SHP77 treated with DMSO at 0.1 percent for 48 hours (cell line): ENCODE data around the gene C15orf39.
A peak's percentile ranks its signal among the peaks of the same experiment; 100 is the strongest.

ENCODE experiments used
- DNase-seq: peaks from one replicate; lab custom pipeline; 2025; lab: John Stamatoyannopoulos, UW

The C15orf39 gene

DNA sequence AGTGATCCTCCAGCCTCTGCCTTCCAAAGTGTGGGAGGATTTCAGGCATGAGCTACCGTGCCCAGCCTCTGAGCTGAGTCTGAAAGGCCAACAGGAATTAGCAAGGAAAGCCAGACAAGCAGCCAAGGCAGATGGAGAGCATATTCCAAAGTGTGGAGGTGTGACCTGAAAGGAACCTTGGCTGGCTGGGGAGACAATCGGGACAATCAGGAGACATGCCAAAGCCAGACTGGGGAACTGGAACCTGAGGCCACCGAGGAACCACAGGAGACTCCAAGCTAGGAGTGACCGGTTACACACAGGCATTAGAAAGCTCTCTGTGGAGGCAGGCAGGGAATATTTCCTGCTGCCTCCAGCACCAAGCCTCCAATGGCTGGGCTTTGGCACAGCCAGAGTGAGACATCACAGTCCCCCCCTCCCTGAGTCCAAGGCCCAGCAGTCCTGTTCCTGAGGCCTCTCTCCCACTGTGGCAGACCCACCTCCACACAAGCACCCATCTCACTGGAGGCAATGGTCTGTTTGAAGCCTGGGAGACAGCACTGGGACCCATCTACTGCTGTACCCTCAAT lies 4.5 kb upstream of the C15orf39 start:
- DNase-seq = no peak

DNA sequence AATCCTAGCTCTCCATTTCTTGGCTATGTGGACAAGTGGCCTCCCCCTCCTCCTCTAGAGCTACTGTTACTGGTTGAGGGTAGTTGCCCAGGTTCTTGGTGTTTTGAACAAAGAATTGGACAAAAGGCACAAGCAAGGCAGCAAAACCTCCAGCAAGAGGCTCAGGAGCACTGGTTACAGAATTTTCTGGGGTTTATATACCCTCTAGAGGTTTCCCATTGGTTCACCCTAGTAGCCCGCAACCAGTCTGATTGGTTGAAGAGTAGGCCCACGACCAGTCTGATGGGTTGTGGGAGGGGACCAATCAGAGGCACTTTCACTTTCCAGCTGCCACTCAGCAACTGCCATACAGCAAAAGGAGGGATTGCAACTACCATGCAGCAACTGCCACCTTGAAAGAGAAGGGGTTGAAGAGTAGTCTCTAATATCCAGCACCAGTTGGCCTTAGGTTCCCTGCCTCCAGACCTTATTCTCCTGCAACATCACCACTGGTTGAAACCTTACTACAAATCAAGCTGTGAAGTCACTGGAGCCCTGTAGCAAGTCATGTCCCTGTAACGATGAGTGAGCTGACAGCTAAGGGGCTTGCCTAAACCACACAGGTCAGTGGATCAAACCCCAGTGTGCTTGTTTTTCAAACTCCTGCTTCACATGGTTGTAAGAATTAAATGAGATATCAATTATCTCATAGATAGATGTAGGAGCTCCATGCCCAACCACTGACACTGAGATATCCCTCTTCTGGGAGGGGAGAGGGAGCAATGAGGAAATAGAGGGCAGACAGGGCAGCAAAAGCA lies 2.9 kb upstream of the C15orf39 start:
- peak; percentile 93 for DNase-seq

DNA sequence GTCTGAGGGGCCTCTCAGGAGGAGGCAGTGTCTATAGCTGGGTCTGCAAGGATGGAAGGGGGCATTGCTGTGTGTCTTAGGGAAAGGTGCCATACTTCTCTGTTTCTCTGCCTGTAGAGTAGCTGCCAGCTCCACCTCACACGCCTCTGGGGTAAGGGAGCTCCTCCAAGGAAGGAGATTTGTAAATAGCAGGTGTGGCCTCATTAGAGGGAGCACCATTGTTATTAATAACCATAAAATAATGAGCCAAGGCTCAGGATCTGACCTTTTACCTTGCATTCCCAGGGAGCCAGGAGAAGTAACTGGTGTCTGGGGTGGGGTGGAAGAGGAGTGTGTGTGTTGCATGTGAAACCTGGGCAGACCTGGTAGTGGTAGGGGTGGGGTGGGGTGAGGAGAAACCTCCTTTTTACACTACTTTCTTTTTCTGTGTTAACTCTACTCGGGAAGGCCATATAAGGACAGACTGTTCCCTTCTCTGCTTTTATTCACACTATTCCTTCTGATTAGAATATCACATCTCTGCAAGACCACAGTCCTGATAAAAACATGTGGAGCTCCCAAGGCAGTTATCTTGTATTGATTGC lies 2.2 kb upstream of the C15orf39 start:
- DNase-seq = no peak

DNA sequence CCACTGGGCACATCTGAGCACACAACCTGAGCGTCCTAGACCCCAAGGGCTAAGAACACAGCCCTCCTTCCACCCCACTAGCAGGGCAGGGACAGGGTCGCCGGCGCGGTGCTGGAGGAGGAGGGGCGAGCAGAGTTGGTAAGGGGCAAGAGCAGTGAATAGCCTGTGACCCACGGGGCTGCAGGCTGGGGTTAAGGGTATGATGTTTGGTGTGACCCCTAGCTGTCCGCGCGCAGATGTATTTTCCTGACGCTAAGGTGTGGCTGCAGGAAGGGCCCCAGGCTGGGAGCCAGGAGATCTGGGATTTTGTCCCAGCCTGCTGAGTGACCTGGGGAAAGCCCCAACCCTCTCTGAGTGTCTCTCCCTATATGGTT lies 1.3 kb upstream of the C15orf39 start:
- DNase-seq = no peak

DNA sequence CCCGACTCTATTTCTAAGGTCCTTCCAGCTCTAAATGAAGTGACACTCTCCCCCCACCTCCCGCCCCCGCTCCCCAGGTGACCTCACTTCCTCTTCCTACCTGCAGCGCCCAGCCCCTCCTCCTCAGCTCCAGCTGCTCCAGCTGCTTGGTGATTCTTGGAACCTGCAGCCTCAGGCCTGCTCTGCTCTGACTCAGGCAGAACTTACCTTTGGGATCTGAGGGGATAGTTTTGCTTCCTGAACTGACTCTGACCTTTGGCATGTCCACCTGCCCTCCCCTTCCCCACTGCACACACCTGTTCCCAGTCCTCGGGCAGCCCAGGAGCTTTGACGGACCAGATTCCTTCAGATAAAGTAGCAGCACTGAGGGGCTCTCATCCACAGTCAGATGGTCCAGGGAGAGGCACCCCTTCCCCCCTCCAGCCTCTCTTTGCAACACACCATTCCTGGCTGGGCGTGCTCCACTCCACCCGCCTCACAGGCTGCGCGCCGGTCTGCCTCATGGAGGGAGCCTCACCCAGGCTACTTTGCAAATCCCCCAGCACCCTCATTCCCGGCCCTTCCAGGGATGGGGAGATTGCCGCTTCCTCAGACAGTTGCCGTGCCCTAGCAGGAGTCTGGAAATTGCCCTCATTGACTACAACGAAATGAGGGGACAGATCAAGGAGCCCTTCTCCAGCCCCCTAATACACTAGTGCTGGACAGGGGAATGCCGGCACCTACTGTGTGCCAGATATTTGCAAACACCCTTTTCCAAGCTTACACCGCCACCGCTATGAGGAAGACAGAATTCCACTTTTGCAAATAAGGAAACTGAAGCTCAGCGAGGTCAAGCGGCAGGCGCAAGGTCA lies 692 bp upstream of the C15orf39 start:
- no peak for DNase-seq

DNA sequence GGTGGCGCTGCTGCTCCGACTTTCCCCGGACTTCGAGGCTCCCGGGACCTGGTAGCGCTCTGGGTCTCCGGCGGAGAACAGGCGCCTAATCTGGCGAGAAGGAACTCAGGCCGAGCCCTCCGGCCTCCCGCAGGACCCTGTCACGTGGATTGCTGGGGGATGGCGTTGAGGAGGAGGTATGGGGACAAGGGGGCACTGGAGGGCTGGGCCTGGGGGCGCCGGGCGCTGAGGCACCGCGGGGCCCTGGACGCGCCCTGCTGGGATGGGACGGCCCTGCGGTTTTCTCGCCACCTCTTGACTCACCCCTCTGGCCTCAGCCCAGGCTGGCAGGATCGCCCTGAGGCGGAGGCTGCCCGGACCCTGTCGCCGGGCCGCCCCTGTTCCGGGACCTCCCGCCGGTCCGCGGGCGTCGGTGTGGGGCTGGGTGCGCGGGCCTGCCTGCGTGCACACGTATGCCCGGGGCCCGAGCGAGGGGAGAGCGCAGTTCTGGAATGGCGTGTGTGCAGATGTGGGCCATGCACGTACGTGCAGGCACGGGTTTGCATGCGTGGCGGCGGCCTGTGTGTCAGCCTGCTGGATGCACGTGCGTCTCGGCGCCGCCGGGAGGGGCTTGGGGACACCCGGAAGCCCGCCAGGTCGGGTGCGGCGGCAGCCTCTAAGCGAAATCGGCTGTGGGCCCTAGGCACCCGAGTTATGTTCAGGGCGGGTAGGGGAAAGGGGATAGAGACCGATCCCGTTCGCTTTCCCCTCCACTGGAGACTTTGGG lies 752 bp downstream of the C15orf39 start:
- no peak for DNase-seq

DNA sequence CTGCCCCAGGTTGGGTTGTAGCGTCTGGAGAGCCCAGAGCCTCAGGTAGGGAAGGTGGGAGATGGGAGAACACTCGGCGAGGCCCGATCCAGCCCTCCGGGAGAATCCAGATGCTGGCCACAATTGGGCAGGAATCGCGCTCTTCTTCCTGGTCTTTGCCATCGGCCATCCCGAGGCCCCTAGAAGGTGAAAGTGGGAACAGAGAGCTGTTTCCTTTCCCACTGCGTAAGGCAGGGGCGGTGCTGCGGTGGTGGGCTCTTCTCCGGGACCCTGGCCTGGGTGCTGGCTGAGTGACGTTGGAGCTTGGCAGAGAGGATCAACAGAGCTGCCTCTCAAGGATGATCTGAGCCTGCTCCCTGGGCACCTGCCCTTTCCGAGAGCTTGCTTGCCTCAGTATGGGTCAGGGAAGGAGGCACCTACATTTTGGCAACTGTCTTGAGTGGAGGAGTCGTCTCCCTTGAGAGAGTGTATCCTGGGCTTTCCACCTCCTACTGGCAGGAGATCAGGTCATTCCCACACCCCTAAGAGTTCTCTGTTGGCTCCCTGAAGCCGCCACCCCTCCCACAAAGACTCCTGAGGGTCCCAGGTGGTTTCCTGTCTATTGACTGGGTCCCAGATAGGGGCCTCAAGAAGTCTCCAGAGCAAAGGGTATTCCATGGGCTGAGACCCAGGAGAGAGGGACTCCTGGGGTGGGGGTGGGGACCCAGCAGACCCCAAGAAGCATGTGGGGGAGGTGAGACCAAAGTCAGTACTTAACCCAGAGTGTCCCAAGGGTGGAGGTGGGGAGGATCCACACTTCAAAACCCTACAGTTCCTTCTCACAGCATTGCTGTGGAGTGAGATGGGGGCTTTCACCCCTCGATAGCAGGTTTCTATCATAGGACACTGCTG lies 1.6 kb downstream of the C15orf39 start:
- DNase-seq = no peak

DNA sequence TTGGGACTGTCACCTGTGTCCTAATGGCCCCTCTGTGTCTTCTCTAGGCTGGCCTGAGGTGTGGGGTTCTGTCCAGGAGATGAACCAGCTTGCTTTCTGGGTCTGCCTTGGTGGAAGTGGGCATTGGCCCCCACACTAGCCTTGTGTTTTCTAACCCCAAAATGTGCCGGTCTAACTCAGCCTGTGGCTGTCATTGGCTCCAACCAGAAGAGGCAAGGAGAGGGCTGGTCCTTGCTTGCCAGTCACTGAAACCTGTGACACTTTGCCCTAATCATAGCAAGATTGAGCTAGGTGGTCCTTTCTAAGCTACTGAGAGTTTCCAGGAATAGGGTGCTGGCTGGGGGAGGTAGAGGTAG lies 2.2 kb downstream of the C15orf39 start:
- DNase-seq = no peak

DNA sequence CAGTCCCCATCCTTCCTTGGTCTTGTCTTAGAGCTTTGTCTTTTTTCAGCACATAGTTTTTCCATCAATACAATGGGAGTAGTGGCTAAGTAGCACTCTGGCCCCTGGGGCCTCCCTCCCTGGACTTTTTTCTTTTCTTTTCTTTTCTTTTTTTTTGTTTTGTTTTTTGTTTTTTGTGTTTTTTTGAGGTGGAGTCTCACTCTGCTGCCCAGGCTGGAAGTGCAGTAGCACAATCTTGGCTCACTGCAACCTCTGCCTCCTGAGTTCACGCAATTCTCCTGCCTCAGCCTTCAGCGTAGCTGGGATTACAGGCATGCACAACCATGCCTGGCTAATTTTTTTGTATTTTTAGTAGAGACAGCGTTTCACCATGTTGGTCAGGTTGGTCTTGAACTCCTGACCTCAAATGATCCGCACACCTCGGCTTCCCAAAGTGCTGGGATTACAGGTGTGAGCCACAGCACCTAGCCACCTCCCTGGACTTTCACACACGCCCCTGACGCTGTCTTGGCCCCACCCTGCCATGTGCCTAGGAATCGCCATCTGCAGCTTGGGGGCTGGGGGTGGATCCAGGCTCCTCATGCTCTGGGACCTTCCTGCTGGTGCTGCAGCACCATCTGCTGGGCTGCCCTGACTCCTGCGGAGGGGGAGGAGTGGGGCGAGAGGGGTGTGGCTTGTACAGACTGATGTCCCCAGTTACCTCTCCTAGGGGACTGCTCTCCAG lies 2.8 kb downstream of the C15orf39 start:
- DNase-seq = peak; percentile 80

DNA sequence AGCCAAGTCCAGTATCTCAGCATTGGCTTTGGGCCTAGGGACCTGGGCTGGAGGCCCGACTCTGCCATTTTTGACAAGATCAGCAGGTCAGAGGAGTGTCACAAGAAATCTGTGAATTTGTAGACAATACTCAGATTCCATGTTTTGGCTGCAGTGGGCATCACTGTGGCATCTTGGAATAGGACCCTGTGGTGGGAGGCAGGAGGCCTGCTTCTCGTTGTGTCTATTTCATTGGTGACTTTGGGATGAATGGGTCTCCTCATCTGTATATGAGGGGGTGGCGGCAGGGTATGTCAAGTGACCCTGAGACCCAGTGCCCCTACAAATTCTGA lies 3.3 kb downstream of the C15orf39 start:
- no peak for DNase-seq

DNA sequence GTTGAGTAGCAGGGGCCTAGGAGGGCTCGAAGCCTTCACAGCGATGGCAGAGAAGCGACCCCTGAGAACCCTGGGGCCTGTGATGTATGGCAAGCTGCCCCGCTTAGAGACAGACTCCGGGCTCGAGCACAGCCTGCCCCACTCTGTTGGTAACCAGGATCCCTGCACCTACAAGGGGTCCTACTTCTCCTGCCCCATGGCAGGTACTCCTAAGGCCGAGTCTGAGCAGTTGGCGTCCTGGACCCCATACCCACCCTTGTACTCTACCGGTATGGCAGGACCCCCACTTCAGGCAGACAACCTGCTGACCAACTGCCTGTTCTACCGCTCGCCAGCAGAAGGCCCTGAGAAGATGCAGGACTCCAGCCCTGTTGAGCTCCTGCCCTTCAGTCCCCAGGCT lies 4.3 kb downstream of the C15orf39 start:
- no peak for DNase-seq

DNA sequence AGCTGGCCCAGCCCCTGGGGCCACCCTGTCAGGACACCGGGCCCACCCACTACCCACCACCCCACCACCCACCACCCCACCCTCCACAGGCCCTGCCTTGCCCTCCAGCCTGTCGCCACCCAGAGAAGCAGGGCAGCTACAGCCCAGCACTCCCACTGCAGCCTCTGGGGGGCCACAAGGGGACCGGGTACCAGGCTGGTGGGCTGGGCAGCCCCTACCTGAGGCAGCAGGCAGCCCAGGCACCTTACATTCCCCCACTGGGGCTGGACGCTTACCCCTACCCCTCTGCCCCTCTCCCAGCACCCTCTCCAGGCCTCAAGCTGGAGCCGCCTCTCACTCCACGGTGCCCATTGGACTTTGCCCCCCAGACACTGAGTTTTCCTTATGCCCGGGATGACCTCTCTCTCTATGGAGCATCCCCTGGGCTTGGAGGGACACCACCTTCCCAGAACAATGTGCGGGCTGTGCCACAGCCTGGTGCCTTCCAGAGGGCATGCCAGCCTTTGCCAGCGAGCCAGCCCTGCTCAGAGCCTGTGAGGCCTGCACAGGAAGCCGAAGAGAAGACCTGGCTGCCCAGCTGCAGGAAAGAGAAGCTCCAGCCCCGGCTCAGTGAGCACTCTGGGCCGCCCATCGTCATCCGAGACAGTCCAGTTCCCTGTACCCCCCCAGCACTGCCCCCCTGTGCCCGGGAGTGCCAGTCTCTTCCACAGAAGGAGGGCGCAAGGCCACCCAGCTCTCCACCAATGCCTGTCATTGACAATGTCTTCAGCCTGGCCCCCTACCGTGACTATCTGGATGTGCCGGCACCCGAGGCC lies 5.3 kb downstream of the C15orf39 start:
- no peak for DNase-seq

DNA sequence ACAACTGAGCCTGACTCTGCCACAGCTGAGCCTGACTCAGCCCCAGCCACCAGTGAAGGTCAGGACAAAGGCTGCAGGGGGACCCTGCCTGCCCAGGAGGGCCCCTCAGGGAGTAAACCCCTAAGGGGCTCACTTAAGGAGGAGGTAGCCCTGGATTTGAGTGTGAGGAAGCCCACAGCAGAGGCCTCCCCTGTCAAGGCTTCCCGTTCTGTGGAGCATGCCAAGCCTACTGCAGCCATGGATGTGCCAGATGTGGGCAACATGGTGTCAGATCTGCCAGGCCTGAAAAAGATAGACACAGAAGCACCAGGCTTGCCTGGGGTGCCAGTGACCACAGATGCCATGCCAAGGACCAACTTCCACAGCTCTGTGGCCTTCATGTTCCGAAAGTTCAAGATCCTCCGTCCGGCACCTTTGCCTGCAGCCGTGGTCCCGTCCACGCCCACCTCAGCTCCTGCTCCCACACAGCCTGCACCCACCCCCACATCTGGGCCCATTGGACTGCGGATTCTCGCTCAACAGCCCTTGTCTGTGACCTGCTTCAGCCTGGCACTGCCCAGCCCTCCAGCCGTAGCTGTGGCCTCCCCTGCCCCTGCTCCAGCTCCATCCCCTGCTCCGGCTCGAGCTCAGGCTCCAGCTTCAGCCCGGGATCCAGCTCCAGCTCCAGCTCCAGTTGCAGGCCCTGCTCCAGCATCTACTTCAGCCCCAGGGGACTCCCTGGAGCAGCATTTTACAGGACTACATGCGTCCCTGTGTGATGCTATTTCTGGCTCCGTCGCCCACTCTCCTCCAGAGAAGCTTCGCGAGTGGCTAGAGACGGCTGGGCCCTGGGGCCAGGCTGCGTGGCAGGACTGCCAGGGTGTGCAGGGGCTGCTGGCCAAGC lies 6.2 kb downstream of the C15orf39 start:
- DNase-seq = no peak

DNA sequence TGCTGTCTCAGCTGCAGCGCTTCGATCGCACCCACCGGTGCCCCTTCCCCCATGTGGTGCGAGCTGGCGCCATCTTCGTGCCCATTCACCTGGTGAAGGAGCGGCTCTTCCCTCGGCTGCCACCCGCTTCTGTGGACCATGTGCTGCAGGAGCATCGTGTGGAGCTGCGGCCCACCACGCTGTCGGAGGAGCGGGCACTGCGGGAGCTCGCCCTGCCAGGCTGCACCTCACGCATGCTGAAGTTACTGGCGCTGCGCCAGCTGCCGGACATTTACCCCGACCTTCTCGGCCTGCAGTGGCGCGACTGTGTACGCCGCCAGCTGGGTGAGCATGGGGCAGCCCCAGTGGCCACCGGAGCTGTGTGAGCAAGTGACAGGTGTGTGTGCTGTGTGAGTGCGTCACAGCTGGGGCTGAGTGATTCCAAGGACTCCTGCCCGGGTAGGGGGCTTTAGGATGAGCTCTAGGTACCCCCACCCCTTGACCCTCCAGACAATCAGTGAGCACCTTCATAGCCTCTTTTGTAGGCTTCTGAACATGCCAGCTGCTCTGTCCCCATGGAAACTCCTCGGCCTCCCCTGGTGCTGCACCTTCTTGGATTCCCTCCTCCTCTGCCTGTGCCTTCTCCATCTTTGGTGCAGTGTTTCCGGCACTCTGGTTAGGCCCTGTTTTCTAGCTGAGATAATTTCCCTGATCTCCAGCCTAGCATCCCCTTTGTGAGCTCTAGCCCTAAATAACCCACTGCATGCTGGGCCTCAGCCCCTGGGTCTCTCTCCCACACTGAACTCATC lies 7.0 kb downstream of the C15orf39 start:
- no peak for DNase-seq

DNA sequence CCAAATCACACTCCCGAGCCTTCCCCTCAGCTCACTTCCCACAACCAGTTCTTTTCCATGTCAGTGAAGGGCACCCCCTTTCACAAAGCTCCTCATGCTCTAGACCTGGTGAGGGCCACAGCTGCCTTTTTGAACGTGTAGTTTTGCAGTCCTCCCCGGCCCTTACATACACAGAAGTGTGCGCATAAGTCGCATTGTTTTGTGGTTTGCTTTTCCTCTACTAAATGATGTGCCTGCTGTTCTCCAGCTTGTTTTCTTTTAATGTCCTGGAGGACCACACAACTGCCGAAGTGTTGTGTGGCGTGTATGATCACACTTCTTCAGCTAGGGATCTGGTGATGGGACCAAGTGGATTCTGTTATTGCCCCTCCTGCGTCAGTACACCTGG lies 7.6 kb downstream of the C15orf39 start:
- no peak for DNase-seq

DNA sequence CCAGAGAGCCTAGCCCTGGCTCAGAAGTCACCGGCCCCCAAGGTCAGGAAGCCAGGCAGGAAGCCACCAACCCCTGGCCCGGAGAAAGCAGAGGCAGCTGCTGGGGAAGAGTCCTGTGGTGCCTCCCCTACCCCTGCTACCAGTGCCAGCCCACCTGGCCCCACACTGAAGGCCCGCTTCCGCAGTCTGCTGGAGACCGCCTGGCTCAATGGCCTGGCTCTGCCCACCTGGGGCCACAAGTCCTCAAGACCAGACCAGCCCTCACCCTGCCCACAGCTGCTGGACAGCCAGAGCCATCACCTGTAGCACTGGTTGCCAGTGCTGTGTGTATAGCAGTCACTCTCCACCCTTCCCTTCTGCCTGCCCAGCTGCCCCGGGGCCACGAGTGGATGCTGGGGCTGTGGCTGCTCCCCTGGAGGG lies 9.1 kb downstream of the C15orf39 start:
- no peak for DNase-seq

DNA sequence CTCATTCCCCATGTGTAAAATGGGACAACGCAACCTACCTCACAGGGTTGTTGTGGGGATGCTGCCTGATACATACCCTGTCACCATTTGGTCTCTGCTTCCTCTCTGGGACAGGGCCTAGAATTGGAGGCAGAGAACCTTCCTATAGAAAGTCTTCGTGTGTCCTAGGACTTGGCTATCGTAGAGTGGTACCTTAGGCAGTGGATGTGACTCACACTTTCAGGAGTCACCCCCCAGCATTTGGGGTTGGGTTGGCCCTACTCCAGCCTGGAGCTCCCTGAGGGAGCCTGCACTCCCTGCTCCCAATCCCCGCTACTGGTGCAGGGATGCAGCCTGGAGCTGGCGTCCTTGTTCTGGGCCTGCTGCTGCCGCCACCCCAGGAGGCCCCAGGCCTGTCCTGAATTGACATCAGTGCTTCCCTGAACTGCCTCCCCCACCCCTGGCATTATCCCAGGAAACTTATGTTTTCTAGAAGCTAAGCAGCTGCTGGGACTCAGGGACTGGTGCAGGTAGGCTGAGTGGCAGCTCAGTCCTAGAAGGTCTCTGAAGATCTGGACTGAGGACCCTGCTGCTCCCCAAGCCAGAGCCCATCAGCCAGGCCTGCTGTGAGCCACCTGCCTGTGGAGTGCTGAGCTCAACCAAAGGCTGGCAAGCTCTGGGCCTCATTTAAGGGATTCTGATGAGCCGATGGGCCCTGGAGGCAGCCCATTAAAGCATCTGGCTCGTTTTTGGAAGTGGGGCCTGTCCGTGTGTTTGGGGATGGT lies 9.9 kb downstream of the C15orf39 start:
- no peak for DNase-seq
